Liver (tissue), 3 donors: ENCODE data around the gene CD46.

Experiments used
- ATF3 ChIP-seq: IDR thresholded peaks from 2 replicates; pipeline ENCODE4 v1.6.1; 2016; ENCODE audit warnings: antibody characterized with exemption
- CTCF ChIP-seq: fragments of 150-350 bp; IDR thresholded peaks from 2 replicates; pipeline ENCODE4 v1.5.1; 2017; ENCODE audit warnings: improper control_type of control experiment, low read depth, low read length; ENCODE audit not compliant: missing input control
- GABPA ChIP-seq, 2 donors: IDR thresholded peaks in 1 of 2; conservative IDR thresholded peaks in 1 of 2; 2 replicates each; pipeline ENCODE4 v1.6.1; 2016; ENCODE audit warnings: antibody characterized with exemption in 2 of 2, mild to moderate bottlenecking in 1 of 2, moderate library complexity in 1 of 2
- JUND ChIP-seq, 2 donors: IDR thresholded peaks; 2 replicates each; pipeline ENCODE4 v1.6.1; 2016; ENCODE audit warnings: antibody characterized with exemption in 2 of 2
- RAD21 ChIP-seq, 2 donors: IDR thresholded peaks; 2 replicates each; pipeline ENCODE4 v1.6.1; 2016; ENCODE audit warnings: antibody characterized with exemption in 2 of 2, mild to moderate bottlenecking in 2 of 2
- TAF1 ChIP-seq: conservative IDR thresholded peaks from 2 replicates; pipeline ENCODE4 v1.6.1; 2016; ENCODE audit warnings: antibody characterized with exemption, mild to moderate bottlenecking
- donor health status: healthy.
- donor health status: healthy.

GRCh38 chr1:207832796-207833195 is 80.9 kb downstream of the CD46 start:
- TF ChIP-seq CTCF (no peak), ATF3 (no peak), JUND (IDR thresholded peaks at IDR 0.05) (no peak), TAF1 (no peak), RAD21 (IDR thresholded peaks at IDR 0.05) (no peak), GABPA (IDR thresholded peaks at IDR 0.05 in 1 of 2, conservative IDR thresholded peaks at IDR 0.05 in 1 of 2) (no peak)
